Mesothelial cell of epicardium (in vitro differentiated cells): ENCODE data around the gene SLC25A23. TPM values are rescaled to one million over a fixed set of nuclear protein-coding genes. Genes with fewer than 3 reads are reported as not detected.
A peak's percentile ranks its signal among the peaks of the same experiment; 100 is the strongest.

Source experiments
- DNase-seq, 2 experiments: peaks; one replicate each; pipeline ENCODE4 v3.0.0; 2021; ENCODE audit warnings: low spot score in 2 of 2; ENCODE audit not compliant: unreplicated experiment in 2 of 2
- H3K27ac Mint-ChIP-seq: 2 replicates; pipeline ENCODE4 v1.8.0; 2021; ENCODE audit warnings: mixed read lengths
- H3K27me3 Mint-ChIP-seq: 2 replicates; pipeline ENCODE4 v1.8.0; 2021; ENCODE audit warnings: low read depth, mixed read lengths
- H3K36me3 Mint-ChIP-seq: 2 replicates; pipeline ENCODE4 v1.8.0; 2021; ENCODE audit warnings: mixed read lengths
- H3K4me1 Mint-ChIP-seq: 2 replicates; pipeline ENCODE4 v1.8.0; 2021; ENCODE audit warnings: mixed read lengths
- H3K4me3 Mint-ChIP-seq: 2 replicates; pipeline ENCODE4 v1.8.0; 2021; ENCODE audit warnings: mild to moderate bottlenecking, moderate library complexity, mixed read lengths
- H3K9me3 Mint-ChIP-seq: 2 replicates; pipeline ENCODE4 v1.8.0; 2021; ENCODE audit warnings: mixed read lengths
- CTCF ChIP-seq: fragments of 200-600 bp; sonication (generic); IDR thresholded peaks from one replicate; pipeline ENCODE4 v1.5.0; 2021; ENCODE audit warnings: antibody characterized with exemption; ENCODE audit not compliant: unreplicated experiment
- total RNA-seq: library from RNA; stranded (reverse); gene quantifications from 3 replicates; pipeline ENCODE4 v1.2.1, GENCODE V29; 2021

SLC25A23 gene
- total RNA-seq, 1 donor from 2014 or later = 67.5 TPM

DNA sequence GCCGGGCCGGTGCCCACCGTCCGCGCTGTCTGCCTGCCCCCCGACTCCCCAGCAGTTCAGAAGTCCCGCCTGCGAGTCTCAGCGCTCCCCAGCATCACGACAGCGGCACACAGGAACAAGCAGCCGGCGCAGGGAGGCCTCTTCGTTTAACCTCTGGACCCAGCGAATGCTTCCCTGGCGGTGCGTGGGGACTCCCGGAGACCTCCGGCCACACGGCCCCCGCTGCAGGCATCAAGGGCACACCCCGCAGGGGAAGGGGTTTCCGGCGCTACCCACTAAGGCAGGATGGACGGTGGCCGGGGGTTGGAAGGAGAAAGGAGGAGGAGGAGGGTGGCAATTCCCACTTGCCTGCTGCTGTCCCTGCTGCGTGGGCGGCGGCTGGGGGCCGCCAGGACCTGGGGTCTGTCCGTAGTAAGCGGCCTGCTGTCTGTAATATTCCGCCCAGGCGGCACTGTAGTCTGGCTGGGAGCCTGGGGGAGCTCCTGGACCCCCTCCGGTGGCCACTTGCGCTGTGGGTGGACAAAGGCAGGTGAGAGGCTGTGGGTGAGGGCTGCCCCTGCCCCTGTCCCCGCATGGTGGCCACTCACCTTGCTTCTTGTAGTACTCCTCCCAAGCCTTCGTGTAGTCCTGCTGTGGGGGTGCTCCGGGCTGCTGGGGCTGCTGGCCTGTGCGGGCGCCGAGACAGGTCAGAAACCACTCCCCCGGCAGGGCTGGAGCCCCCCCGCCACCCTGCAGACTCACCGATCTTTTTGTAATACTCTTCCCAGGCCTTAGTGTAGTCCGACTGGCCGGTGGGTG is 44.6 kb downstream of the SLC25A23 start:
- no peak for TF ChIP-seq CTCF
- Mint-ChIP-seq H3K4me1 (peaks cover 8% of the 10 kb centered on the region), H3K36me3 (peaks cover 19% of the 10 kb centered on the region), H3K27ac (no peak overlapping the region), H3K4me3 (no peak overlapping the region), H3K27me3 (no peaks in the 10 kb centered on the region), H3K9me3 (no peaks in the 10 kb centered on the region)
- DNase-seq = no peak

- peaks cover 8% of the 10 kb centered on the region for H3K4me1 Mint-ChIP-seq
- no peaks in the 10 kb centered on the region for H3K27me3 Mint-ChIP-seq
- no peak overlapping the region for H3K4me3 Mint-ChIP-seq
- no peak for TF ChIP-seq CTCF
- no peak for DNase-seq
- H3K9me3 Mint-ChIP-seq = no peaks in the 10 kb centered on the region
- peak overlapping the region; percentile 71 for H3K27ac Mint-ChIP-seq
- H3K36me3 Mint-ChIP-seq = peaks cover 16% of the 10 kb centered on the region
These were observed 45.6 kb downstream of the SLC25A23 start for GRCh38 chr19:6413721-6414643.

- Mint-ChIP-seq H3K27ac (peak overlapping the region; percentile 69), H3K36me3 (peaks cover 12% of the 10 kb centered on the region), H3K4me3 (no peak overlapping the region), H3K4me1 (peaks cover 8% of the 10 kb centered on the region), H3K27me3 (no peaks in the 10 kb centered on the region), H3K9me3 (no peaks in the 10 kb centered on the region)
- DNase-seq = no peak
- TF ChIP-seq CTCF = no peak
These were observed 46.3 kb downstream of the SLC25A23 start for GRCh38 chr19:6413291-6413690.

DNA sequence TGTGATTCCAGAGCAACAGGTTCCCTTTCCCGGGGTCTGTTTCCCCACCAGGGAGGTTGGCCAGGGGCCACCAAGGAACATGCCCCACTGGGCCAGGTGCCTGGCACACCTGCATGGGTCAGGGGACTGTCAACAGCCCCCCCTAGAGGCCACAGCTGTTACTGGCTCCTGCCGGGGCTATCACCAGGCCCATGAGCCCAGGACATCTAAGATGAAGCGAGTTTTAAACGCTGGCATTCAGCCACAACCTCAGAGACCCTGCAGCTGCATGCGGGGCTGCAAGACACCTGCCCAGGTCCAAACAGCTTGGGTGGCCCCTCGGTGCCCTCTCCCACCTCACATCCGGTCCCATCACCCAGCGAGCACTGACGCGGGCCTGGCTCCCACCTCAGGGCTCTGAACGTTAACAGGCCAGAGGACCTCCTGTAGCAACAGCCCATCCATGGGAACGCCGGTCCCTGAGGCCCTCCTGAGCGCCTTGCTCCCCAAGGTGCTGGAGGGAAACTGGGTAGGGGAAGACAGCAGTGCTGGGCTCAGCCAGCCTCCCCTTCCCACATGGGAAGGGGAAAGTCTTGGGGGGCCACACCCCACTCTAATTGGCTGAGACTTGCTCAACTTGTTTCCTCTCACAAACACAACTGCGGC is 47.0 kb downstream of the SLC25A23 start:
- Mint-ChIP-seq H3K27ac (no peak overlapping the region), H3K4me1 (peaks cover 8% of the 10 kb centered on the region), H3K4me3 (no peak overlapping the region), H3K27me3 (no peaks in the 10 kb centered on the region), H3K9me3 (no peaks in the 10 kb centered on the region), H3K36me3 (peaks cover 11% of the 10 kb centered on the region)
- peak in 1 of 2 experiments; percentile 64 for DNase-seq
- peak; percentile 32 for TF ChIP-seq CTCF

- Mint-ChIP-seq H3K4me3 (no peak overlapping the region), H3K36me3 (peaks cover 11% of the 10 kb centered on the region), H3K4me1 (peaks cover 8% of the 10 kb centered on the region), H3K27me3 (no peaks in the 10 kb centered on the region), H3K9me3 (no peaks in the 10 kb centered on the region), H3K27ac (no peak overlapping the region)
- TF ChIP-seq CTCF = no peak
- no peak for DNase-seq
These were observed 47.5 kb downstream of the SLC25A23 start for GRCh38 chr19:6412061-6412446.
